HEK293 (cell line): ENCODE results near the gene NAT14.
A peak's percentile ranks its signal among the peaks of the same experiment; 100 is the strongest.

Experiments used
- BCL11B ChIP-seq: fragments of 450-650 bp; formaldehyde crosslinking; IDR thresholded peaks from 2 replicates; pipeline ENCODE4 v1.5.1; 2016; ENCODE audit warnings: low read depth, missing biosample characterization, missing genetic modification characterization
- CTCF ChIP-seq: fragments of 450-650 bp; formaldehyde crosslinking; IDR thresholded peaks from 2 replicates; pipeline ENCODE4 v1.5.1; 2016; ENCODE audit warnings: missing biosample characterization, missing genetic modification characterization
- PRDM1 ChIP-seq: fragments of 450-650 bp; formaldehyde crosslinking; IDR thresholded peaks from 2 replicates; pipeline ENCODE4; 2016; ENCODE audit warnings: missing biosample characterization, missing genetic modification characterization
- RBAK ChIP-seq: fragments of 450-650 bp; formaldehyde crosslinking; IDR thresholded peaks from 2 replicates; pipeline ENCODE4 v1.5.1; 2016; ENCODE audit warnings: missing biosample characterization, missing genetic modification characterization
- ZBTB1 ChIP-seq: fragments of 450-650 bp; formaldehyde crosslinking; IDR thresholded peaks from 2 replicates; pipeline ENCODE4 v1.5.1; 2016; ENCODE audit warnings: missing biosample characterization, missing genetic modification characterization
- ZNF138 ChIP-seq: fragments of 450-650 bp; formaldehyde crosslinking; IDR thresholded peaks from 2 replicates; pipeline ENCODE4 v1.5.1; 2016; ENCODE audit warnings: missing biosample characterization, missing genetic modification characterization, borderline replicate concordance
- ZNF24 ChIP-seq: fragments of 450-650 bp; formaldehyde crosslinking; IDR thresholded peaks from 2 replicates; pipeline ENCODE4 v1.5.1; 2016; ENCODE audit warnings: missing biosample characterization, missing genetic modification characterization
- ZNF266 ChIP-seq: fragments of 450-650 bp; formaldehyde crosslinking; IDR thresholded peaks from 2 replicates; pipeline ENCODE4 v1.5.1; 2016; ENCODE audit warnings: missing biosample characterization, missing genetic modification characterization, low read depth
- ZNF623 ChIP-seq: fragments of 450-650 bp; formaldehyde crosslinking; IDR thresholded peaks from 2 replicates; pipeline ENCODE4 v1.5.1; 2016; ENCODE audit warnings: missing biosample characterization, missing genetic modification characterization
- ZNF776 ChIP-seq: fragments of 450-650 bp; formaldehyde crosslinking; IDR thresholded peaks from 2 replicates; pipeline ENCODE4 v1.5.0; 2017; ENCODE audit warnings: missing biosample characterization, missing genetic modification characterization, borderline replicate concordance
- TF ChIP-seq, protein P1 (sequence below): fragments of 450-650 bp; formaldehyde crosslinking; IDR thresholded peaks from 2 replicates; pipeline ENCODE4 v1.5.1; 2016; ENCODE audit warnings: missing biosample characterization, missing genetic modification characterization
- TF ChIP-seq, protein P2 (sequence below): fragments of 450-650 bp; formaldehyde crosslinking; IDR thresholded peaks from 2 replicates; pipeline ENCODE4 v1.5.1; 2016; ENCODE audit warnings: missing biosample characterization, missing genetic modification characterization
- TF ChIP-seq, protein P3 (sequence below): fragments of 450-650 bp; formaldehyde crosslinking; IDR thresholded peaks from 2 replicates; pipeline ENCODE4 v1.5.1; 2016; ENCODE audit warnings: missing biosample characterization, missing genetic modification characterization

DNA sequence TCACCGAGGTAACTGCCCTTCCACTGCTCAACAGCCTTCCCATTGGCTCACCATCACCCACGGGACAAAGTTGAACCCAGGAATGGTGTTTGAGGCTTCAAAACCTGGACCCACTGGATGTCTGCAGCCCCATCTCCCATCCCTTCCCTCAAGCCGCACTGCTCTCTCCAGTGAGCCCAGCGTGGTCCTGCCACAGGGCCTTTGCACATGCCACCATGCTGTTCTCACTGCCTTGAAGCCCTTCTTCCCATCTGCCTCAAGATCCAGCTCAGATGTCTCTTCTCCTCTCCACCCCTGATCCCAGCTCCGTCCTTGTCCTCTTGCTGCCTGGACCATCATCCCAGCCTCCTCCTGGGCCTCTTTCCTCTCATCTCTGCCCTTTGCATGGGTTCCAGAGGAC lies 45.9 kb upstream of the NAT14 start:
- no peak for TF ChIP-seq CTCF
- no peak for TF ChIP-seq ZBTB1 (tag by site-specific recombination)
- no peak for TF ChIP-seq ZNF138 (tag by site-specific recombination)
- TF ChIP-seq, protein P1, sequence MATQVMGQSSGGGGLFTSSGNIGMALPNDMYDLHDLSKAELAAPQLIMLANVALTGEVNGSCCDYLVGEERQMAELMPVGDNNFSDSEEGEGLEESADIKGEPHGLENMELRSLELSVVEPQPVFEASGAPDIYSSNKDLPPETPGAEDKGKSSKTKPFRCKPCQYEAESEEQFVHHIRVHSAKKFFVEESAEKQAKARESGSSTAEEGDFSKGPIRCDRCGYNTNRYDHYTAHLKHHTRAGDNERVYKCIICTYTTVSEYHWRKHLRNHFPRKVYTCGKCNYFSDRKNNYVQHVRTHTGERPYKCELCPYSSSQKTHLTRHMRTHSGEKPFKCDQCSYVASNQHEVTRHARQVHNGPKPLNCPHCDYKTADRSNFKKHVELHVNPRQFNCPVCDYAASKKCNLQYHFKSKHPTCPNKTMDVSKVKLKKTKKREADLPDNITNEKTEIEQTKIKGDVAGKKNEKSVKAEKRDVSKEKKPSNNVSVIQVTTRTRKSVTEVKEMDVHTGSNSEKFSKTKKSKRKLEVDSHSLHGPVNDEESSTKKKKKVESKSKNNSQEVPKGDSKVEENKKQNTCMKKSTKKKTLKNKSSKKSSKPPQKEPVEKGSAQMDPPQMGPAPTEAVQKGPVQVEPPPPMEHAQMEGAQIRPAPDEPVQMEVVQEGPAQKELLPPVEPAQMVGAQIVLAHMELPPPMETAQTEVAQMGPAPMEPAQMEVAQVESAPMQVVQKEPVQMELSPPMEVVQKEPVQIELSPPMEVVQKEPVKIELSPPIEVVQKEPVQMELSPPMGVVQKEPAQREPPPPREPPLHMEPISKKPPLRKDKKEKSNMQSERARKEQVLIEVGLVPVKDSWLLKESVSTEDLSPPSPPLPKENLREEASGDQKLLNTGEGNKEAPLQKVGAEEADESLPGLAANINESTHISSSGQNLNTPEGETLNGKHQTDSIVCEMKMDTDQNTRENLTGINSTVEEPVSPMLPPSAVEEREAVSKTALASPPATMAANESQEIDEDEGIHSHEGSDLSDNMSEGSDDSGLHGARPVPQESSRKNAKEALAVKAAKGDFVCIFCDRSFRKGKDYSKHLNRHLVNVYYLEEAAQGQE: no peak
- TF ChIP-seq, protein P2, sequence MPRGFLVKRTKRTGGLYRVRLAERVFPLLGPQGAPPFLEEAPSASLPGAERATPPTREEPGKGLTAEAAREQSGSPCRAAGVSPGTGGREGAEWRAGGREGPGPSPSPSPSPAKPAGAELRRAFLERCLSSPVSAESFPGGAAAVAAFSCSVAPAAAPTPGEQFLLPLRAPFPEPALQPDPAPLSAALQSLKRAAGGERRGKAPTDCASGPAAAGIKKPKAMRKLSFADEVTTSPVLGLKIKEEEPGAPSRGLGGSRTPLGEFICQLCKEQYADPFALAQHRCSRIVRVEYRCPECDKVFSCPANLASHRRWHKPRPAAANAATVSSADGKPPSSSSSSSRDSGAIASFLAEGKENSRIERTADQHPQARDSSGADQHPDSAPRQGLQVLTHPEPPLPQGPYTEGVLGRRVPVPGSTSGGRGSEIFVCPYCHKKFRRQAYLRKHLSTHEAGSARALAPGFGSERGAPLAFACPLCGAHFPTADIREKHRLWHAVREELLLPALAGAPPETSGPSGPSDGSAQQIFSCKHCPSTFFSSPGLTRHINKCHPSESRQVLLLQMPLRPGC (tag by site-specific recombination): no peak
- TF ChIP-seq, protein P3, sequence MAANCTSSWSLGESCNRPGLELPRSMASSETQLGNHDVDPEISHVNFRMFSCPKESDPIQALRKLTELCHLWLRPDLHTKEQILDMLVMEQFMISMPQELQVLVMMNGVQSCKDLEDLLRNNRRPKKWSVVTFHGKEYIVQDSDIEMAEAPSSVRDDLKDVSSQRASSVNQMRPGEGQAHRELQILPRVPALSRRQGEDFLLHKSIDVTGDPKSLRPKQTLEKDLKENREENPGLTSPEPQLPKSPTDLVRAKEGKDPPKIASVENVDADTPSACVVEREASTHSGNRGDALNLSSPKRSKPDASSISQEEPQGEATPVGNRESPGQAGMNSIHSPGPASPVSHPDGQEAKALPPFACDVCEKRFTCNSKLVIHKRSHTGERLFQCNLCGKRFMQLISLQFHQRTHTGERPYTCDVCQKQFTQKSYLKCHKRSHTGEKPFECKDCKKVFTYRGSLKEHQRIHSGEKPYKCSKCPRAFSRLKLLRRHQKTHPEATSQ (tag by site-specific recombination): no peak
- peak; percentile 100 for TF ChIP-seq ZNF623 (tag by site-specific recombination)
- TF ChIP-seq ZNF24 (tag by site-specific recombination): no peak
- no peak for TF ChIP-seq ZNF266 (tag by site-specific recombination)
- no peak for TF ChIP-seq RBAK (tag by site-specific recombination)
- no peak for TF ChIP-seq ZNF776 (tag by site-specific recombination)
- no peak for TF ChIP-seq PRDM1 (tag by site-specific recombination)
- no peak for TF ChIP-seq BCL11B (tag by site-specific recombination)
